Tibial artery (tissue), 4 donors: ENCODE results near the gene CTSL.

ENCODE experiments used
- DNase-seq, 2 donors: peaks; one replicate each; pipeline ENCODE4 v3.0.0-alpha.2; 2019
- H3K27ac ChIP-seq, 2 donors: fragments of 200-600 bp; sonication (generic) in 1 of 2; 1 replicate in 1 of 2; 2 replicates in 1 of 2; pipeline ENCODE4 v1.5.1; 2018 to 2019; ENCODE audit warnings: mild to moderate bottlenecking in 1 of 2
- H3K27me3 ChIP-seq, 2 donors: fragments of 200-600 bp; sonication (generic) in 1 of 2; one replicate each; pipeline versions ENCODE4 v1.5.1 to v1.6.0; 2016 to 2019
- H3K36me3 ChIP-seq, 3 donors: fragments of 200-600 bp; sonication (generic) in 2 of 3; one replicate each; pipeline ENCODE4 v1.5.1; 2016 to 2019; ENCODE audit warnings: mild to moderate bottlenecking in 2 of 3
- H3K4me1 ChIP-seq, 4 donors: fragments of 200-600 bp; sonication (generic) in 2 of 4; 1 replicate in 3 of 4; 2 replicates in 1 of 4; pipeline ENCODE4 v1.5.1; 2016 to 2019
- H3K4me3 ChIP-seq, 2 donors: fragments of 200-600 bp; sonication (generic) in 1 of 2; 1 replicate in 1 of 2; 2 replicates in 1 of 2; pipeline ENCODE4 v1.5.1; 2018 to 2019; ENCODE audit warnings: mild to moderate bottlenecking in 2 of 2
- H3K9me3 ChIP-seq, 3 donors: fragments of 200-600 bp; sonication (generic) in 1 of 3; one replicate each; pipeline ENCODE4 v1.5.1; 2016 to 2019
- intact Hi-C: fragments of 100-400 bp; cut with DNase I; formaldehyde crosslinking; loops from one replicate; pipeline ENCODE4 v1.15.0; 2023; ENCODE audit warnings: low total_unique reads
- TF ChIP-seq, protein P1 (sequence below), 2 experiments: fragments of 200-600 bp in 1 of 2; fragments of 450-650 bp in 1 of 2; IDR thresholded peaks; one replicate each; pipeline ENCODE4 v1.5.1; 2017 to 2019; ENCODE audit warnings: antibody characterized with exemption in 2 of 2, mild to moderate bottlenecking in 1 of 2, moderate library complexity in 1 of 2

The CTSL gene

DNA sequence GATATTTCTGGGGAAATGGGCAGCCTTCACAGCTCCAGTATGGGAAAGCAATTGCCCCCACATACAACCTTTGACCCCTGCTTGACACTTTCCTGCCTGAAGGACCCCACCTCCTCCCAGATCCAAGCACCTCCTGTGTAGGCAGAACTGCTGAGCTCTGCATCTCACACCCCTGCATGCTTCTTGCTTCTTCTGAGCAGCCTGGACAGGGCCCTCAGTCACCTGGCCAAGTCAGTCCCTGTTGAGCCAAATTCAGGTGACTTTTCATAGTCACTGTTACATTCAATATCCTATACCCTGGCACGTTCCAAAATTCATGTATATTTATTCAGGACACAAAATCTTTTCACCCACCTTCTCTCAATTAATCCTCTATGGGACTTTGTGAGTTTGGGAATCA is 30.4 kb upstream of the CTSL start:
- Histone ChIP-seq H3K4me1 (no peaks in the 10 kb centered on the region), H3K4me3 (no peak overlapping the region), H3K27me3 (no peaks in the 10 kb centered on the region), H3K9me3 (peaks cover 0 to 4% (median 2%) of the 10 kb centered on the region in 3 donors), H3K27ac (no peak overlapping the region), H3K36me3 (peaks cover 0 to 20% (median 0%) of the 10 kb centered on the region in 3 donors)
- no peak for DNase-seq
- intact Hi-C loops = loop anchor here (10.0 kb wide), 1 partner anchor 49 kb away; no protein-coding TSS in a partner anchor
- TF ChIP-seq, protein P1, sequence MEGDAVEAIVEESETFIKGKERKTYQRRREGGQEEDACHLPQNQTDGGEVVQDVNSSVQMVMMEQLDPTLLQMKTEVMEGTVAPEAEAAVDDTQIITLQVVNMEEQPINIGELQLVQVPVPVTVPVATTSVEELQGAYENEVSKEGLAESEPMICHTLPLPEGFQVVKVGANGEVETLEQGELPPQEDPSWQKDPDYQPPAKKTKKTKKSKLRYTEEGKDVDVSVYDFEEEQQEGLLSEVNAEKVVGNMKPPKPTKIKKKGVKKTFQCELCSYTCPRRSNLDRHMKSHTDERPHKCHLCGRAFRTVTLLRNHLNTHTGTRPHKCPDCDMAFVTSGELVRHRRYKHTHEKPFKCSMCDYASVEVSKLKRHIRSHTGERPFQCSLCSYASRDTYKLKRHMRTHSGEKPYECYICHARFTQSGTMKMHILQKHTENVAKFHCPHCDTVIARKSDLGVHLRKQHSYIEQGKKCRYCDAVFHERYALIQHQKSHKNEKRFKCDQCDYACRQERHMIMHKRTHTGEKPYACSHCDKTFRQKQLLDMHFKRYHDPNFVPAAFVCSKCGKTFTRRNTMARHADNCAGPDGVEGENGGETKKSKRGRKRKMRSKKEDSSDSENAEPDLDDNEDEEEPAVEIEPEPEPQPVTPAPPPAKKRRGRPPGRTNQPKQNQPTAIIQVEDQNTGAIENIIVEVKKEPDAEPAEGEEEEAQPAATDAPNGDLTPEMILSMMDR (IDR thresholded peaks at IDR 0.05) = no peak

DNA sequence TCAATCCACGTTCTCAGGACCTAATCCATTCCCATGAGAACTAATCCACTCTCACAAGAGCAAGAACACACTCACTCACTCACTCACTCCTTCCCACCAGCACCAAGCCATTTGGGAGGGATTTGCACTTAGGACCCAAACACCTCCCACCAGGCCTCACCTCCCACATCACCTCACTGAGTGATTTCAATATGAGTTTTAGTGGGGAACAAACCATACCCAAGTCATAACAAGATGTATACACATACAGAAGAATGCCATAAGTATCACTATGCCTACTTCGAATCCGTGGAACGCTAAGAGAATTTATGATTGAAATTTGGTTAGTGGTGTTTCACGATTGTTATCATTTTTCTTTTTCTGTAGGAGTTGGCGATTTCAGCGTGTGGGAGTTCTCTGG is 29.3 kb upstream of the CTSL start:
- no peaks in the 10 kb centered on the region for H3K4me1 ChIP-seq
- H3K27ac ChIP-seq = no peak overlapping the region
- no peak for DNase-seq
- H3K36me3 ChIP-seq = peaks cover 0 to 20% (median 0%) of the 10 kb centered on the region in 3 donors
- H3K27me3 ChIP-seq = no peaks in the 10 kb centered on the region
- TF ChIP-seq, protein P1 (IDR thresholded peaks at IDR 0.05) = no peak
- intact Hi-C loops = loop anchor here (10.0 kb wide), 1 partner anchor 48 kb away; no protein-coding TSS in a partner anchor
- no peak overlapping the region for H3K4me3 ChIP-seq
- H3K9me3 ChIP-seq = peaks cover 0 to 4% (median 2%) of the 10 kb centered on the region in 3 donors

DNA sequence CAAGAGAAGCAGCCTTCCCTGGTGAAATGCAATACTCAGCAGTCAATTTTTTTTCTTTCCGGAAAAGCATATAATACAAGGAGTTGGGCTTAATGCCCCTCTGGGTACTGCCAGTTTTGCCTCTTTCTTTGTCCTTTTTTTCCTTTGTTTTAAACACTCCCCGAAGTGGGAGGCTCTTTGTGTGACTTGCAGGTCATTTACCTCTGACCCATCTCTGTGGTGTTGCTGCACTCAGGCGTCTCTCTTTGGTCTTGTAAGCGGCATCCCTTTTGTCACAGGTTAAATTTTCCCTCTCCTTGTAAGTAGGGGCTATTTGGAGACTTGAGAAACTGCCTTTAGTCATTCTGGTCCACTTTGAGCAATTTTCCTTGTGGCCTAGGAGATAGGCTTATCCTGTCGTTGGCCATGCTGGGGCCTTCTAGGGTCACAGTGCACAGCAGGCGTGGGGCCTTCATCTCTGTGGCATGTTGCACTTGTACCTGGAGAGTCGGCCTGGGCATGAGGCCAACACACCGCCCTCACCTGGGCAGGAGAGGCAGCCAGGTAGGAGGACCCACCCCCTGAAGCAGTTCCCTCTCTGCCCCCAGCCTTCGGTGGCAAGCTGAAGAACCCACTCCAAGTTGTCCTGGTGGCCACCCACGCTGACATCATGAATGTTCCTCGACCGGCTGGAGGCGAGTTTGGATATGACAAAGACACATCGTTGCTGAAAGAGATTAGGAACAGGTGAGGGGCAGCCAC is 27.7 kb upstream of the CTSL start:
- H3K27me3 ChIP-seq = no peaks in the 10 kb centered on the region
- H3K4me1 ChIP-seq = no peaks in the 10 kb centered on the region
- TF ChIP-seq, protein P1 (IDR thresholded peaks at IDR 0.05) = no peak
- peaks cover 0 to 4% (median 0%) of the 10 kb centered on the region in 3 donors for H3K9me3 ChIP-seq
- intact Hi-C loops = loop anchor here (10.0 kb wide), 1 partner anchor 47 kb away; no protein-coding TSS in a partner anchor
- H3K4me3 ChIP-seq = no peak overlapping the region
- no peak for DNase-seq
- peaks cover 0 to 20% (median 0%) of the 10 kb centered on the region in 3 donors for H3K36me3 ChIP-seq
- H3K27ac ChIP-seq = no peak overlapping the region

DNA sequence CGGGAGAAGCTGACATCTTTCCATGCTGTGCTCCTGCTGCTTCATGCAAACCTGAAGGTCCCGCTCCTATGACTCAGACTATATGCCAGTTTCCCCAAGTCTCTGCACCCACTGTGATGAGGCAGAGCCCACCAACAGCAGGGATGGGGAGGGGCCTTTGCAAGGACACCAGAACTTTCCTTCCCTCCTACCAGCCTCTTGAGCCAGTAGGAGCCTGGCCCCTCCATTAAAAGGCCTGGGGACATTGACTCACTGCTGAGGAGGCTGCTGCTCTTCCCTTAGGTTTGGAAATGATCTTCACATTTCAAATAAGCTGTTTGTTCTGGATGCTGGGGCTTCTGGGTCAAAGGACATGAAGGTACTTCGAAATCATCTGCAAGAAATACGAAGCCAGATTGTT is 26.1 kb upstream of the CTSL start:
- no peak overlapping the region for H3K4me3 ChIP-seq
- no peak for DNase-seq
- H3K27ac ChIP-seq = no peak overlapping the region
- H3K9me3 ChIP-seq = no peaks in the 10 kb centered on the region
- no peaks in the 10 kb centered on the region for H3K27me3 ChIP-seq
- H3K36me3 ChIP-seq = peaks cover 0 to 20% (median 0%) of the 10 kb centered on the region in 3 donors
- TF ChIP-seq, protein P1 (IDR thresholded peaks at IDR 0.05) = no peak
- no peaks in the 10 kb centered on the region for H3K4me1 ChIP-seq
- intact Hi-C loops = loop anchor here (10.0 kb wide), 1 partner anchor 45 kb away; no protein-coding TSS in a partner anchor

DNA sequence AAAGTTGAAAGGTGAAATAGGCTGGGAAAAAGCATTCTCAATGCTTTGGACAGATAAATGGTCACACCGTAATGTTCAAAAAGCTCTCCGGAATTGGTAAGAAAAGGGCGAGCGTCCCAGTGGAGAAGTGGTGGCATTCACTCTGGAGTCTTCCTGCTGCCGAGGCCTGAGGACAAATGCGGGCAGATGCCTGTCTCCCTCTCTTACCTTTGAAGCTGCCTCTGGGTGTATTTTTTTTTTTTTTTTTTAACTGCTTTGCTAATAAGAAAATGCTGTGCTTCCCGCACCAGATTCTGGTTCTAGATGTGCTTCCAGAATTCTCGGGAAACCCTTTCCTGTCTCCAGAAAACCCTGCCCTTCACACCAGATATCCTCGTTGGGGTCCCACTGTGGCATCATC is 24.4 kb upstream of the CTSL start:
- Histone ChIP-seq H3K36me3 (peaks cover 0 to 27% (median 0%) of the 10 kb centered on the region in 3 donors), H3K27me3 (no peaks in the 10 kb centered on the region), H3K4me3 (no peak overlapping the region), H3K27ac (no peak overlapping the region), H3K9me3 (no peaks in the 10 kb centered on the region), H3K4me1 (no peaks in the 10 kb centered on the region)
- TF ChIP-seq, protein P1 (IDR thresholded peaks at IDR 0.05) = no peak
- intact Hi-C loops = no loop called here
- DNase-seq = no peak
